Stimulated activated CD4-positive, alpha-beta T cell treated with anti-CD3 and anti-CD28 coated beads, Interleukin-4, amount 100 ng/mL, for 1 hour (primary cell): ENCODE data around the gene GABRR3.

Experiments used
- DNase-seq: peaks from one replicate; pipeline ENCODE4 v3.0.0-alpha.2; 2020

Gene GABRR3

GRCh38 chr3:97954228-97954827, 80.8 kb downstream of the GABRR3 start:
- DNase-seq, result no peak

GRCh38 chr3:97952872-97953271, 82.2 kb downstream of the GABRR3 start:
- no peak for DNase-seq

GRCh38 chr3:97952280-97952679, 82.8 kb downstream of the GABRR3 start:
- DNase-seq, result no peak

GRCh38 chr3:97950360-97950759, 84.8 kb downstream of the GABRR3 start:
- DNase-seq, result no peak

GRCh38 chr3:97949743-97950142, 85.4 kb downstream of the GABRR3 start:
- no peak for DNase-seq

GRCh38 chr3:97949110-97949485, 86.0 kb downstream of the GABRR3 start:
- DNase-seq, result no peak

GRCh38 chr3:97948351-97949109, 86.6 kb downstream of the GABRR3 start:
- no peak for DNase-seq

- DNase-seq, result no peak
Observed at GRCh38 chr3:97942801-97943546, 92.1 kb downstream of the GABRR3 start.

GRCh38 chr3:97940034-97940433, 95.1 kb downstream of the GABRR3 start:
- DNase-seq, result no peak

GRCh38 chr3:97939401-97939800, 95.7 kb downstream of the GABRR3 start:
- DNase-seq, result no peak

GRCh38 chr3:97938444-97938843, 96.7 kb downstream of the GABRR3 start:
- DNase-seq, result no peak

- DNase-seq, result no peak
Observed at GRCh38 chr3:97937205-97937604, 97.9 kb downstream of the GABRR3 start.

GRCh38 chr3:97935842-97936241, 99.3 kb downstream of the GABRR3 start:
- DNase-seq, result no peak
